Gastrocnemius medialis (tissue), 4 donors: ENCODE results near the gene VPS16. TPM values are rescaled to one million over a fixed set of nuclear protein-coding genes. Genes with fewer than 3 reads are reported as not detected.

ENCODE experiments used
- ATAC-seq, 2 donors: fragments of 150-250 bp; one replicate each; pipeline ENCODE4 v1.9.1; 2016
- DNase-seq, 2 donors: peaks; one replicate each; pipeline ENCODE4 v3.0.0-alpha.2; 2019
- H3K27ac ChIP-seq, 4 donors: fragments of 200-600 bp; sonication (generic); 1 replicate in 1 of 4; 2 replicates in 3 of 4; pipeline ENCODE4 v1.5.1; 2016 to 2018; ENCODE audit warnings: mild to moderate bottlenecking in 2 of 4, moderate library complexity in 1 of 4
- H3K27me3 ChIP-seq, 3 donors: fragments of 200-600 bp; sonication (generic) in 2 of 3; 1 replicate in 1 of 3; 2 replicates in 2 of 3; pipeline versions ENCODE4 v1.5.1 to v1.6.0; 2016 to 2019; ENCODE audit warnings: mild to moderate bottlenecking in 1 of 3, moderate library complexity in 1 of 3
- H3K36me3 ChIP-seq, 2 donors: fragments of 200-600 bp; sonication (generic) in 1 of 2; one replicate each; pipeline ENCODE4 v1.5.1; 2017 to 2018
- H3K4me1 ChIP-seq, 2 donors: fragments of 200-600 bp; sonication (generic) in 1 of 2; one replicate each; pipeline ENCODE4 v1.5.1; 2016 to 2017; ENCODE audit warnings: mild to moderate bottlenecking in 2 of 2
- H3K4me3 ChIP-seq, 4 donors: fragments of 200-600 bp; sonication (generic) in 3 of 4; 1 replicate in 1 of 4; 2 replicates in 3 of 4; pipeline ENCODE4 v1.5.1; 2016 to 2019; ENCODE audit warnings: mild to moderate bottlenecking in 2 of 4
- H3K9me3 ChIP-seq, 3 donors: fragments of 200-600 bp; sonication (generic) in 2 of 3; 1 replicate in 1 of 3; 2 replicates in 2 of 3; pipeline ENCODE4 v1.5.1; 2016 to 2019
- CTCF ChIP-seq, 5 experiments: fragments of 450-650 bp in 3 of 5; fragments of 200-600 bp in 2 of 5; sonication (generic) in 2 of 5; IDR thresholded peaks in 4 of 5; conservative IDR thresholded peaks in 1 of 5; 1 replicate in 4 of 5; 2 replicates in 1 of 5; pipeline ENCODE4 v1.5.1; 2016 to 2019; ENCODE audit warnings: antibody characterized with exemption in 5 of 5, mild to moderate bottlenecking in 3 of 5, moderate library complexity in 3 of 5
- POLR2A ChIP-seq, 2 donors: fragments of 450-650 bp; IDR thresholded peaks; one replicate each; pipeline ENCODE4 v1.6.1; 2017; ENCODE audit warnings: antibody characterized with exemption in 2 of 2, mild to moderate bottlenecking in 2 of 2, moderate library complexity in 2 of 2
- in situ Hi-C, 4 donors: fragments of 200-750 bp; cut with MboI; loops; one replicate each; pipeline versions ENCODE4 v1.15.0 to v1.8.0; 2017; ENCODE audit warnings: low sequenced_read_pairs in 4 of 4
- intact Hi-C: fragments of 100-400 bp; cut with DNase I; formaldehyde crosslinking; loops from one replicate; pipeline ENCODE4 v1.15.1; 2023; ENCODE audit warnings: low total_unique reads
- total RNA-seq, 4 donors: library from RNA; depleted of rRNA; stranded (reverse); fragments of >200 nt; gene quantifications; one replicate each; pipeline versions ENCODE4 v1.1.0 to v1.2.3, GENCODE V29; 2016

Gene VPS16
- total RNA-seq, 4 donors from 2014 or later = 17.3 to 26.4 (median 21.6) TPM

- H3K36me3 ChIP-seq = peaks cover 0 to 60% of the 10 kb centered on the region in 2 donors
- TF ChIP-seq POLR2A (IDR thresholded peaks at IDR 0.05) (no peak), CTCF (IDR thresholded peaks at IDR 0.05 in 4 of 5, conservative IDR thresholded peaks at IDR 0.05 in 1 of 5) (no peak)
- in situ Hi-C loops = loop anchor here in 1 of 4 donors (25.0 kb wide), 1 partner anchor 202 kb away; the partner anchor contains the start of genes IDH3B and NOP56
These were observed 24.1 kb downstream of the VPS16 start for GRCh38 chr20:2864626-2865025.

GRCh38 chr20:2865101-2865500, 24.6 kb downstream of the VPS16 start:
- H3K27me3 ChIP-seq = no peaks in the 10 kb centered on the region
- intact Hi-C loops (no loop called here), in situ Hi-C loops (loop anchor here in 1 of 4 donors (25.0 kb wide), 1 partner anchor 203 kb away; the partner anchor contains the start of genes IDH3B and NOP56)
- ATAC-seq = no peak
- H3K36me3 ChIP-seq = peaks cover 0 to 60% of the 10 kb centered on the region in 2 donors
- DNase-seq = no peak
- H3K4me3 ChIP-seq = no peak overlapping the region
- H3K4me1 ChIP-seq = no peaks in the 10 kb centered on the region
- H3K27ac ChIP-seq = no peak overlapping the region
- H3K9me3 ChIP-seq = no peaks in the 10 kb centered on the region
- no peak for TF ChIP-seq POLR2A (IDR thresholded peaks at IDR 0.05)

More at GRCh38 chr20:2864626-2865025, 24.1 kb downstream of the VPS16 start:
- DNase-seq (no peak), ATAC-seq (no peak)
- Histone ChIP-seq H3K4me1 (peaks cover 0 to 2% of the 10 kb centered on the region in 2 donors), H3K4me3 (no peak overlapping the region), H3K27me3 (no peaks in the 10 kb centered on the region), H3K27ac (no peak overlapping the region), H3K9me3 (no peaks in the 10 kb centered on the region)
- intact Hi-C loops = no loop called here

- in situ Hi-C loops (loop anchor here in 1 of 4 donors (25.0 kb wide), 1 partner anchor 203 kb away; the partner anchor contains the start of genes IDH3B and NOP56), intact Hi-C loops (no loop called here)
- H3K9me3 ChIP-seq = no peaks in the 10 kb centered on the region
- H3K4me3 ChIP-seq = no peak overlapping the region
- H3K4me1 ChIP-seq = no peaks in the 10 kb centered on the region
- TF ChIP-seq POLR2A (IDR thresholded peaks at IDR 0.05) (no peak), CTCF (IDR thresholded peaks at IDR 0.05 in 4 of 5, conservative IDR thresholded peaks at IDR 0.05 in 1 of 5) (no peak)
- H3K27me3 ChIP-seq = no peaks in the 10 kb centered on the region
- peaks cover 0 to 57% of the 10 kb centered on the region in 2 donors for H3K36me3 ChIP-seq
- H3K27ac ChIP-seq = no peak overlapping the region
- ATAC-seq = no peak
- DNase-seq = no peak
These were observed 25.1 kb downstream of the VPS16 start for GRCh38 chr20:2865630-2866029.

- H3K36me3 ChIP-seq = peaks cover 0 to 51% of the 10 kb centered on the region in 2 donors
- ATAC-seq = no peak
- TF ChIP-seq POLR2A (IDR thresholded peaks at IDR 0.05) (no peak), CTCF (IDR thresholded peaks at IDR 0.05 in 4 of 5, conservative IDR thresholded peaks at IDR 0.05 in 1 of 5) (no peak)
- no peaks in the 10 kb centered on the region for H3K27me3 ChIP-seq
- intact Hi-C loops (no loop called here), in situ Hi-C loops (loop anchor here in 1 of 4 donors (25.0 kb wide), 1 partner anchor 204 kb away; the partner anchor contains the start of genes IDH3B and NOP56)
- no peaks in the 10 kb centered on the region for H3K4me1 ChIP-seq
- no peak for DNase-seq
- no peaks in the 10 kb centered on the region for H3K9me3 ChIP-seq
- H3K4me3 ChIP-seq = no peak overlapping the region
- no peak overlapping the region for H3K27ac ChIP-seq
These were observed 25.7 kb downstream of the VPS16 start for GRCh38 chr20:2866236-2866635.

- Histone ChIP-seq H3K27ac (no peak overlapping the region), H3K4me1 (no peaks in the 10 kb centered on the region), H3K9me3 (no peaks in the 10 kb centered on the region), H3K27me3 (no peaks in the 10 kb centered on the region), H3K4me3 (no peak overlapping the region), H3K36me3 (peaks cover 0 to 41% of the 10 kb centered on the region in 2 donors)
- DNase-seq (no peak), ATAC-seq (no peak)
- intact Hi-C loops = no loop called here
- TF ChIP-seq CTCF (IDR thresholded peaks at IDR 0.05 in 4 of 5, conservative IDR thresholded peaks at IDR 0.05 in 1 of 5) = no peak
- TF ChIP-seq POLR2A (IDR thresholded peaks at IDR 0.05) = no peak
- in situ Hi-C loops = loop anchor here in 1 of 4 donors (25.0 kb wide), 1 partner anchor 205 kb away; the partner anchor contains the start of genes IDH3B and NOP56
These were observed 26.7 kb downstream of the VPS16 start for GRCh38 chr20:2867081-2867864.
